GM19395 (cell line): ENCODE results near the gene IPO13.
A peak's percentile ranks its signal among the peaks of the same experiment; 100 is the strongest.

Experiments
- ATAC-seq: cut with Tn5 transposase; IDR thresholded peaks from one replicate; pipeline ENCODE4 v1.9.1; 2021; ENCODE audit warnings: mild to moderate bottlenecking, moderate library complexity; ENCODE audit not compliant: unreplicated experiment

IPO13 gene

DNA sequence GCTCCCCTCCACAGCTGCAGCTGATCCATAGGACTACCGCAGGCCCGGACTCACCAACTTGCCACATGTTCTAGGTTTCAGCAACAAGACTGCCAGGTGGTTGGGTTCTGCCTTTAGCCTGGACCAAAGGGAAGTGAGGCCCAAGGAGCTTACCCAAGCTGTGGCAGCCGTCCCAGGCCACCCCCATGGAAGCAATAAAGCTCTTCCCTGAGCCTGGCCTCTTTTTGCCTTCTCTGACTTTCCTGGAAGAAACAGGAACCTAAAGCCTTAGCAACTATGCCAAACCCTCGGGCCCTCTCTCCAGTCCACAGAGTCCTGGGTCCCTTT is 15.8 kb upstream of the IPO13 start:
- no peak for ATAC-seq

DNA sequence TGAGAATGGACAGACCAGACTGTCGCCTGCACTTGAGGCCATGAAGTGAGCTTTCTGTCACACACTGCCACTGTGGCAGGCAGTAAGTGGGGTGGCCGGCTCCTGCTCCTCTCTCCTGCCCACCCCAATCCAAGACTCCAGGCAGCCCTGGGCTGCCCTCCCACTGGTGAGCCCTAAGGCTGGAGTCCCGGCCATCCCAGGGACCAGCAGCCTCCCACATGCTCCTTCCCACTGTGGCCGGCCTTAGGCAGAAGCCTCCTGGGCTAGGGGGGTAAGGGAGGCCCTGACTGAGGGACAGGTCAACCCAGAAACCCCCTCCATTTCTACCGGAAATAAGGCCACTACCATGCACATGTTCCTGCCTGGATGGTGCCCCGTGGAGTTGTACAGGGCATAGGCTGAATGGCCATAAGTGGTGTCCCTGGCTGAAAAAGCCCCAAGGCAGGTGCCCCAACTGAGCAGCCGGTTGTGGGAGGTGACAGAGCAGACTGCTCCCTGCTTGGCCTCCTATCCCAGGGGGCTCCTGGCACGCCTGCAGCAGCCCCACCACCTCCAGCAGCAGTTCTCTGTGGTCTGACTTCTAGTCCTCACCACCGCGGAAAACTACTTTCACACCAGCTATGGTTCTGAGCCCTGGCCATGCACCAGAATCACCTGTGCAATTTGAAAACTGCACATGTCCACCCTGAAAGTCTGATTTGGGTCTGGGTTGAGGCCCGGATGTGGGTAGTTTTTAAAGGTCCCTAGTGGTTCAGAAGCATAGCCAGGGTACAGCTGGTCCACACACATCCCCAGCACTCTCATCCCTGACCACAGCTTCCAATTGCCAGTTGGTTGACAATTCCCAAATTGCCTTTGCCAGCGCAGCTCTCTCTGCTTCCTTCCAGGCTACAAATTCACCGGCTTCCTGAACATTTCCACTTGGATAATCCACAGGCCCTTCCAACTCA is 14.8 kb upstream of the IPO13 start:
- no peak for ATAC-seq

DNA sequence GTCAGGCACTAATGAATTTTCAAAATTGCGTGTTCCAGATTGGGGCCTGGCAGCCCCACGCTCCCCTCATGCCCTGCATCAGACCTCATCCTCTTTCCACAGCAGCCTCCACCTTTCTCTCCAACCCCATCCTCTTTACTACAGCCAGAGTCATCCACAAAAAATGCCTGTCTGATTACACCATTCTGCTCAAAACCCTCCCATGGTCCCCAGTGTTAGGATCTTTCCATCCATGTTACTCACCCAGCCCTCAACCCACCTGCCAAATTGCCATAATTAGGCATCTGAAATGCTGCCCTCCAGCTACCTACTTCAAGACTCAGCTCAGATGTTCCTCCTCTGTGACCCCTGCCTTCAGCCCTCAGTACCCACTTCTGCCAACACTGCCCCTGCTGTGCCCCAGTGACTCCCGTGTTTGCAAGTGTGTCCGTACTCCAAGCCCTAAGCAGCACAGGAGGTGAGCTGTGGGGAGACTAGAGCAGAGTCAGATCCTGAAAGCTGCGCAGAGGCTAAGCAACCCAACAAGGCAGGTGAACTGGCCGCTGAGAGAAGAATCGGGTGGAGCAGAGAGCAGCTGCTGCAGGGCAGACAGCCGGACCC is 13.9 kb upstream of the IPO13 start:
- ATAC-seq, result no peak

DNA sequence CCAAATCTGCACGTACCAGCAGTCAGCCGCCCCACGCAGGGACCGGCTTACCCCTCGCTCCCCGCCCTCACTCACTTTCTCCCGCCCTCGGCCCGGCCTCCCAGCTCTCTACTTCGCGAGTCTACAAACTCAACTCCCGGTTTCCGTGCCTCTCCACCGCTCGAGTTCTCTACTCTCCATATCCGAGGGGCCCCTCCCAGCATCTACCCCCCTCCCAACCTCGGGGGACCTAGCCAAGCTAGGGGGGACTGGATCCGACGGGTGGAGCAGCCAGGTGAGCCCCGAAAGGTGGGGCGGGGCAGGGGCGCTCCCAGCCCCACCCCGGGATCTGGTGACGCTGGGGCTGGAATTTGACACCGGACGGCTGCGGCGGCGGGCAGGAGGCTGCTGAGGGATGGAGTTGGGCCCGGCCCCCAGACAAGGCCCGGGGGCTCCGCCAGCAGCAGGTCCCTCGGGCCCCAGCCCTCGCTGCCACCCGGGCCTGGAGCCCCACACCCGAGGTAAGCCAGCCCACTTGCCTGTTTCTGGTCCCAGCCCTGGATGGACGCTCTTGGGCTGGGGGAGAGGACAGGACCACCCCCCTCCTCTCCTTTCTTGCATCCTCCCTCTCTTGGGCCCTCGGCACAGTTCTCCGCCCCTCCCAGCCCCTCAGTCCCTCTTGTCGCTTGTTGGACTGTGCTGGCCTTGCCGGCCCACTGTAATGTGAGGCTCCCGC is 13.2 kb upstream of the IPO13 start, which contains the start of gene ARTN:
Gene ARTN, plus strand, starts transcription at position 416 of the 715 bp plus-strand sequence. CDS start 1,856 bp downstream, outside the sequence.
- no peak for ATAC-seq

DNA sequence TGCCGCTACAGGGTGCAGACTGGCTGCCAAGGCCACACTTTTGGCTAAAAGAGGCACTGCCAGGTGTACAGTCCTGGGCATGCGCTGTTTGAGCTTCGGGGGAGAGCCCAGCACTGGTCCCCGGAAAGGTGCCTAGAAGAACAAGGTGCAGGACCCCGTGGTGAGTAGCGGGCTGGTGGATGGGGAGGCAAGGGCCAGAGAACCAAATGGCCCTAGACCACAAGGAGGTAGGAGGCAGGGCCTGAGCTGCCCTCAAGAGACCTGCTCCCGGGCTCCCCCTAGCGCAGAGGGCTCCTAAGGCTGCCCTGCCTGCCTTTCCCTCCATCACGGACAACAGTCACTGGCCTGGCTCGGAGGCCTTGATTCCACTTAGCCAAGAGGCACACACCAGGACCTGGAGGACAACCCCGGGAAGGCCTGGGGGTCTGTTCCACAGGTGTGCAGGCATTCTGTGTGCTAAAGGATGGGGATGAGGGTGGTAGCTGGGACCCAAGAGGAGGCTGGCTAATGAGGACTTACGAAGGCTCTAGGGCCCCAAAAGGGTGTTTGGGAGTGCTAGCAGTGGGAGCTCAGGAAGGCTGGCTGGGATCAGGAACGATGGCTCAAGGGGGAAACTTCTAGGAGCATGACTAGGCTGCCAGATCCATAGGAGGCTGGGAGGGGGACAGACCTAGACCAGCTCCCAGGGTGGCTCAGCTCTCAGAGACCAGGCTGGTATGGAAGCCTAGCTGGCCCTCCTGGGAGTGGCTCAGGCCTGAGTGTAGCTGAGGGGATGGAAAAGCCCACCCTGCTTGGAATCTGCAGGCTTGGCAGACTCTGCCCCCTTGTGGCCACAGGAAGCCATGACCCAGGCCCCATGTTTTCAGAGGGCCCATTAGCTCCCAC is 12.4 kb upstream of the IPO13 start:
- ATAC-seq, result no peak

DNA sequence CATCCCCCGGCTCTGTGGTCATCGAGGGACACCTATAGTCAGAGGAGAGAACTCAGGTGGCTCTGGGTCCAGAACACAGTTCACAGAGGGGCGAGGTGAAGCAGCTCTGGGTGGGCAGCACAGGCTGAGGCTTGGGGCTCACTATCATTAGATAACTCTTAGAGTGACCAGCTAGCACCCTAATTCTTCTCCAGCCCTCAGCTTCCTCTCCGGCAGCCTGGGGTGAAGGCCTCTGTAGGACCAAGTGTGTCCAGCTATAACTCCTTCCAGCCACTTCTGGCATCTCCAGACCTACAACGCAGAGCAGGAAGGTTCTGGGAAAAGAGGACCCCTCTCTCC is 11.8 kb upstream of the IPO13 start:
- ATAC-seq, result no peak

DNA sequence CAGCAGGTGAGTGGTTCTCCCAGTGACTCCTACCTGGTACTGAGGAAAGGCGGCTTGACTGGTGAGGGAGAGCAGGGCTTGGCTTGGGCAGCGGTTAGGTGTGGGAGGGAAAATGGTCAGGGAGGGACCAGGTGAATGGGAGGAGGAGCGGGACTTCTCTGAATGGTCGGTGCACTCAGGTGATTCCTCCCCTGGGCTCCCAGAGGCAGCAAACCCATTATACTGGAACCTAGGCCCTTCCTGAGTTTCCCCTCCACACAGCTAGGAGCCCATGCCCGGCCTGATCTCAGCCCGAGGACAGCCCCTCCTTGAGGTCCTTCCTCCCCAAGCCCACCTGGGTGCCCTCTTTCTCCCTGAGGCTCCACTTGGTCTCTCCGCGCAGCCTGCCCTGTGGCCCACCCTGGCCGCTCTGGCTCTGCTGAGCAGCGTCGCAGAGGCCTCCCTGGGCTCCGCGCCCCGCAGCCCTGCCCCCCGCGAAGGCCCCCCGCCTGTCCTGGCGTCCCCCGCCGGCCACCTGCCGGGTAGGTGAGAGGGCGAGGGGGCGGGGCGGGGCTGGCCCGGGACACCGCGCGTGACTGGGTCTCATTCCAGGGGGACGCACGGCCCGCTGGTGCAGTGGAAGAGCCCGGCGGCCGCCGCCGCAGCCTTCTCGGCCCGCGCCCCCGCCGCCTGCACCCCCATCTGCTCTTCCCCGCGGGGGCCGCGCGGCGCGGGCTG is 10.9 kb upstream of the IPO13 start:
- ATAC-seq, result no peak

DNA sequence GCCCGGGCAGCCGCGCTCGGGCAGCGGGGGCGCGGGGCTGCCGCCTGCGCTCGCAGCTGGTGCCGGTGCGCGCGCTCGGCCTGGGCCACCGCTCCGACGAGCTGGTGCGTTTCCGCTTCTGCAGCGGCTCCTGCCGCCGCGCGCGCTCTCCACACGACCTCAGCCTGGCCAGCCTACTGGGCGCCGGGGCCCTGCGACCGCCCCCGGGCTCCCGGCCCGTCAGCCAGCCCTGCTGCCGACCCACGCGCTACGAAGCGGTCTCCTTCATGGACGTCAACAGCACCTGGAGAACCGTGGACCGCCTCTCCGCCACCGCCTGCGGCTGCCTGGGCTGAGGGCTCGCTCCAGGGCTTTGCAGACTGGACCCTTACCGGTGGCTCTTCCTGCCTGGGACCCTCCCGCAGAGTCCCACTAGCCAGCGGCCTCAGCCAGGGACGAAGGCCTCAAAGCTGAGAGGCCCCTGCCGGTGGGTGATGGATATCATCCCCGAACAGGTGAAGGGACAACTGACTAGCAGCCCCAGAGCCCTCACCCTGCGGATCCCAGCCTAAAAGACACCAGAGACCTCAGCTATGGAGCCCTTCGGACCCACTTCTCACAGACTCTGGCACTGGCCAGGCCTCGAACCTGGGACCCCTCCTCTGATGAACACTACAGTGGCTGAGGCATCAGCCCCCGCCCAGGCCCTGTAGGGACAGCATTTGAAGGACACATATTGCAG is 10.2 kb upstream of the IPO13 start:
- ATAC-seq, result no peak

DNA sequence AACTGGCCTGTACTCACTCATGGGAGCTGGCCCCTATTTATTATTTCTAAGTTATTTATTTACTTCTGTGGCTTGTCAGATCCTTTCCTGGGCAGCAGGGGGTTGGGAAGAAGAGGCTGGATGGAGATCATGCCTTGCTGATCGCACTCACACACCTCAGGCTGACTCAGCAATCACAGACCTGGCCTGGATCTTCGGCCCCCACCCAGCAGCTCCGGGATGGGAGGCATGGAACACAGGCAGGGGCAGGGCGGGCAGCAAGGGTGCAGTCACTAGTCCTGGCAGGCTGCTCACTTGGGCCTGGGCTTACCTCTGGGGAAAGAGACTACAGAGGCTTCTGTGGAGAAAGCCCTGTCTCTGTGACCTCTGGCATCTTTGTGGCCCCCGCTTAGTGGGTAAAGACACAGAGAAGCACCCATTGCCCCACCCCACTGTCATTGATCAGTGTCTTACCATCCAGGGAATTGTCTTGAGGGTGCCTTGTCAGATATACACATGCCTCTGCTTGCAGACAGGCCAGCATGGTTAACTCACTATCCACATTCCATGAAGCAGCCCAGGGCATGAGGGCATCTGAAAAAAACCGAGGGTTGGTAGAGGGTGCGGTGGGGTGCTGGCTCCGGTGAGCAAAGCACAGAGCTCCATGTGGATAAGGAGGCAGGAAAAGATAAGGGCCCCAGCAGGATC is 9.4 kb upstream of the IPO13 start:
- no peak for ATAC-seq

DNA sequence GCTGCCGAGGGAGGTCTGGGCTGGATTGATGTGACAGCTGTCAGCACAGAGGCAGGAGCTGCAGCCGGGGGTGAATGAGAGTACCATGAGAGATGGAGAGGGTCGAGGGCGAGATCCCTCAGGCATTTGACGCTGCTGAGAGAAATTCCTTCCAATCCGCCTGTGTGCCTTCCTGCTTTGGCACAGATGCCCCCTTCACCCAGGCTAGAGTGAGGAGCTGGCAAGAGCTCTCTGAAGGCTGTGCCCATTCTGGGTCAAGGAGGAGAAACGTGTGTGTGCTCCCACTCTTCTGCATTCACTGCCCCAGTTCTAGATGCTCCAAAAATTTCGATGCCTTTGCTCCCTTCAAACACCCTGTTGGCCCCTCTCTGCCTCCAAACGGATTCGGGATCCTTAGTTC is 8.4 kb upstream of the IPO13 start:
- ATAC-seq, result no peak

DNA sequence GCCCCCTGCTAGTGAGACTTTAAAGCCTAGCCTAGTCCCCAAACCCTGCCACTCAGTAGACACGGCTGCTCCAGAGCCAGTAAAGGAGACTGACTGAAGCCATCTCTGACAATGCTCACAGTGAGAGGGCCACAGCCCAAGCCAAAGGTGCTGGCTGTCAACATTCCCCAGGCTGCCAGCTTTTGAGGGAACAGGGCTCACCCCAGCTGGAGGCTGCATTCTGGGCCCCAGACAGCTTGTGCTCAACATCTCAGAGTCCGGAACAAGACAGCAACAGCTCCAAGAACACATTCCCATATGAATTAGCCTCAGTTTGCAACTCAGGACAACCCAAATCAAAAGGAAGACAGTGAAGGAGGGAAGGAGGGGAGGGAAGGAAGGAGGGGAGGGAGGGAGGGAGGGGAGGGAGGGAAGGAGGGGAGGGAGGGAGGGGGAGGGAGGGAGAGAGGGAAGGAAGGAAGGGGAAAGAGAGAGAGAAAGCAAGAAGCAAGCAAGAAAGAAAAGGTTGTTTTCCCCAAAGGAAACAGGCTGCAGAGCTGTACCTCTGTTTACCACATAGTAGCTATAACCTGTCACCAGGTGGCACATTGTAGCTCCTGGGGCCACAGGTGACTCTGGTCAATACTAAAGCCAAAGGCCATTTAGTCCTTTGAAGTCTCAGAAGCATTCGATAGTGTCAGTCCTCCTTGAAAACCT is 7.7 kb upstream of the IPO13 start:
- ATAC-seq, result no peak

DNA sequence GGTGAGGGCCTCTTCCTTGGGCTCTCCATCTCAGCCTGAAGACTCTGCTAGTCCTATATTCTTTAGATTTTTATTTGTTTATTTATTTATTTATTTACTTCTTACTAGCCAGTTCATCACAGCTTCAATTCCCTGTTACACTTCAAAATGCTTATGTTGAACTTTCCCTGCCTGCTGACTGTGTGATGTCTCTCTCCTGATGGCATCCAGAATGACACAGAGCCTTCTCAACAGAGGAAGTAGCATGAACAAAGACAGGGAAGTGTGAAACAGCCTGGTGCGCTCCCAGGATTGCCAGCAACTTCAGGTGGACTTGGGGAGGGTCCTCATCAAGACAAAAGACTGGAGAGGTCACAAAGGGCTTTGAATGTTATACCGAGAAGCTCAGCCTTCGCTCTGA is 4.3 kb upstream of the IPO13 start:
- no peak for ATAC-seq

DNA sequence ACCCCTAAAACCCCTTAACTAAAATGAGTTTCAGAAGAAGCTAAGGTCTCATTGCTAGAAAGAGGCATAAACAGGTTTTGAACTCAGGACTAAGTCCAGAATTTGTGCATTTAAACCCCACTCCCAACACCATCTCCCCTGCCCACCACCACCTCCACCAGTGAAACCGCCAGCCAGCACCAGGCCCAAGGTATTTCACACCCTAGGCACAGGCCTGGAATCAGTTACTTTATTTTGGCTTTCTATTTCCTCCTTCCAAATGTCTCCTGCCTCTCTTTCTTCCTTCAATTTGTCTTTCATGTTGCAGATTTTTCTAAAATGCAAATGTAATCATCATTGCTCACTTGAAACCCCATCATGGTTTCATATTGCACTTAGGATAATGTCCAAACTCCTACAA is 1.9 kb upstream of the IPO13 start:
- ATAC-seq, result no peak

DNA sequence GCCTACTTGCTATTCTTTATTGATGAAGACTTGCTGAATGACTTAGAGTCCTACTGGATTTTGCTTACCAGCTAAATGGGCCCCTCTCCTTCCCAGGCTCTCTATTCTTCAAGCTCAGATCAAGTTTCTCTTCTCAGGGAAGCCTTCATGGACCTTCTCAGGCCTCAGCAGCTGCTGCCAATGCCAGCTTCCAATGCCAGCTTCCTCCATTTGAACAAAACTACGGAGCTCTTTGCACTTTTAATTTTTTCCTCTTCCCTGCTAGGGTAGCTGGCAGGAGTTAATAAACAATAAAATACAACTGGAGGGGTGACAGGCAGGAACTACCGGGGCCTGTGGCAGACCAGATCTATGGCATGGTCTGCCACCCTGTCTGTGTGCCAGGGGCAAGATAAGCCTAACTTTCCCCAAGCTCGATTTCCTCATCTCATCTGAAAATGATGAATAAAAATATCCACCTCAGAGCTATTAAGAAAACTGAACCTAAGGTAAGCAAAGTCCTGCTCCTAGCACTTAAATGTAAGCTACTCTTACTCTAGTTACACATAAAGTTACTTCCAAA is 995 bp upstream of the IPO13 start:
- no peak for ATAC-seq

DNA sequence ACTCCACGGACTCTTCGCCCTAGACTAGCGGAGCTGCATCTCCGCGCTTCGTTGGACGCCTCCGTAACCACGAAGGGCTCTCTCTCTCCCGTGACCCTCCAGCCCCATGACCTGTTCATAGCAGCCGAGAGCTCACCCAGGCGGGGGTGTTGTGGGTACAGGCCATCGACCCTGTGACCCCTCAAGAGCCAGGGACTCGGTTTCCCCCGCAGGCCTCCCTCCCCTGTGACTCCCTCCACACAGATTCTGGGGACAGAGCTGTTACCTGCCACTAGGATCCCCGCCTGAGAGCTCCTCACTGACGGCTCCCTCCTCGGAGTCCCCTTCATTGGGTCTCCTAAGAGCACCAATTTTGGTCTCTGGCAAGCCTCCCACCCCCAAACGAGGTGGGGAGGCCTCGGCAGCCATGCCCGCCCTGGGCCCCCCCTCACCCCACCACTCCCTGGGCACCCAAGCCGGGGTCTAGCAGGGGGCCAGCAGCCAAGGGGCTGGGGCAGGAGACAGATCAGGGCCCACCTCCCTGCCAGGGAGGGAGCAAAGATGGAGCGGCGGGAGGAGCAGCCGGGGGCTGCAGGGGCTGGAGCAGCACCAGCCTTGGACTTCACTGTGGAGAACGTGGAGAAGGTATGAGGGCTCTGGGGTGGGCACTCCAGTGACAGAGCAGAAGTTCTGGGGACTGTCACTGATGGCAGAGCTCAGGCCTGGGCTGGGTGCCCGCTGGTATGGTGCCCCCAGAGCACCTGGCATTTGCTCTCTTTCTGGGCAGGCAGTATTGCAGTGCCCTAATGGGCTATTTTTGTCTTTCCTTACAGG is 517 bp downstream of the IPO13 start:
- peak; percentile 42 for ATAC-seq

DNA sequence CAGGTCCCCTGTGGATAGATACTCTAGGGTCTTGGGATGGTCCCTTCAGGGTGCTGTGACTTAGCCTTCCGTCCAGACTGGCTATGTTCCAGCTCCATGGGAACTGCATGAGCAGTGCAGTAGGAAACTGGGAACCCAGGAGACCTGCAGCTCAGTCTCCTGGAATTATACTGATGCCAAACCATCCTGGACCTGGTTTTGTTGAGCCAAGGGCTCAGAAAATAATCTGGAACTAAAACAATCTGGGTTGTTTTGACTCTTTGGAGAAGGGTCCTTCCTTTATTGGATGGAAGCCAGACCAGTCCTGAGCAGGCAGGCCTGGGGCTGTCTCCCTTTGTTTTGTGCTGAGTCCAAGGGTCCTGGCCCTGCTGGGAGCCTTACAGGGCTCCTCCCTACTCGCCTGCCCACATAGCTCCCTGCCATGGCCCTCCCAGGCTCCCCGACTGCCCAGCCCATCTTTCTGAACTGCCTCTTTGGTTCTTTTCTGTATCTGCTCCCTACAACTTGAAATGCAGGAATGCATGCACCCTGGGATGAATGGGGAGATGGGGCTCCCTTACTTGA is 1.2 kb downstream of the IPO13 start:
- no peak for ATAC-seq

DNA sequence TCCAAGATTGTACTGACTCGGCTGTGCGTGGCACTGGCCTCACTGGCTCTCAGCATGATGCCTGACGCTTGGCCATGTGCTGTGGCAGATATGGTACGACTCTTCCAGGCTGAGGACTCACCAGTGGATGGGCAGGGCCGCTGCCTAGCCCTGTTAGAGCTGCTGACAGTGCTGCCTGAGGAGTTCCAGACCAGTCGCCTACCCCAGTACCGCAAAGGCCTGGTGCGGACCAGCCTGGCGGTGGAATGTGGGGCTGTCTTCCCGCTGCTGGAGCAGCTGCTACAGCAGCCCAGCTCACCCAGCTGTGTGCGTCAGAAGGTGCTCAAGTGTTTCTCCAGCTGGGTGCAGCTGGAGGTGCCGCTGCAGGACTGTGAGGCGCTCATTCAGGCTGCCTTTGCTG is 2.9 kb downstream of the IPO13 start:
- no peak for ATAC-seq
